Kidney tubule cell (primary cell): Measurements from ENCODE around the gene NDUFV1.
A peak's percentile ranks its signal among the peaks of the same experiment; 100 is the strongest.

Source experiments
- DNase-seq: peaks from one replicate; pipeline ENCODE4 v3.0.0-alpha.2; 2018; ENCODE audit warnings: low spot score

Gene NDUFV1

GRCh38 chr11:67640758-67641337 is 34.1 kb downstream of the NDUFV1 start:
- no peak for DNase-seq

DNA sequence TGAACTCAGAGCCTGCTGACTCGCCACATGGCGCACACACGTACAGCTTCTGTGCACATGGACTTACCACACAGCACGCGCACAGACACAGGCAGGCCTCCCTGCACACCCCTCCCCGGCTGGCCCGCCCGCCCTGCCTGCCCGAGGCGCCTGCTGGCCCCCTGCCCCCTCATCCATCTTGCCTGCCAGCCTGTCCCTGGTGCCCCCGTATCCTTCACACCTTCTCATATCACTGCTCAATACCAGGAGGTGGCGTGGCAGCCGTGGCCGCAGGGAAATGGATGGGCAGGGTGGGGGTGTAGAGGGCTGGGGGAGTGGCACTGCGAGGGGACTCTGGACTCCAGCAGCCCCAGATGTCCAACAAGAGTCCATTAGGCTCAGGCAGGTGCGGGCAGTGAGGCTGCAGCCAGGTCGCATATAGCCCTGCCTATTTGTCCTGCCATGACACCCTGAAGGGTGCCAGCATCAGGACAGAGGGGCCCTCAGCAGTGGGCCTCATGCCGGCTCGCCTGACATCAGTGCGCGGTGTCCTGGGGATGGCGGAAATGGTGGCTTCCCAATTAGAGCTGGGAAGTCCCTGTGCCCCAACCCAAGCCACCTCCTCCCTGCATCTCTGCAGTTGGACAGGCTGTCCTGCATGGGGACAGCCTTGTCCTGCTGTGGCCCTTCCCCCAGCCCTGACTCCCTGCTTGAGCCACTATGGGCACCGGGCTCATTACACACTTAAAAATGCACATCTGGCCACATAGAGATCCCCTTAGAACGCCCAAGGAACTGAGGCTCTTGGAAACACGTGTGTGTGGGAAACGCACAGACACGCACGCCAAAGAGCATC is 34.8 kb downstream of the NDUFV1 start:
- DNase-seq, result no peak

- DNase-seq, result no peak
Observed at GRCh38 chr11:67642173-67643120, 35.7 kb downstream of the NDUFV1 start.

- peak; percentile 20 for DNase-seq
Observed at GRCh38 chr11:67644042-67644441, 37.3 kb downstream of the NDUFV1 start.

DNA sequence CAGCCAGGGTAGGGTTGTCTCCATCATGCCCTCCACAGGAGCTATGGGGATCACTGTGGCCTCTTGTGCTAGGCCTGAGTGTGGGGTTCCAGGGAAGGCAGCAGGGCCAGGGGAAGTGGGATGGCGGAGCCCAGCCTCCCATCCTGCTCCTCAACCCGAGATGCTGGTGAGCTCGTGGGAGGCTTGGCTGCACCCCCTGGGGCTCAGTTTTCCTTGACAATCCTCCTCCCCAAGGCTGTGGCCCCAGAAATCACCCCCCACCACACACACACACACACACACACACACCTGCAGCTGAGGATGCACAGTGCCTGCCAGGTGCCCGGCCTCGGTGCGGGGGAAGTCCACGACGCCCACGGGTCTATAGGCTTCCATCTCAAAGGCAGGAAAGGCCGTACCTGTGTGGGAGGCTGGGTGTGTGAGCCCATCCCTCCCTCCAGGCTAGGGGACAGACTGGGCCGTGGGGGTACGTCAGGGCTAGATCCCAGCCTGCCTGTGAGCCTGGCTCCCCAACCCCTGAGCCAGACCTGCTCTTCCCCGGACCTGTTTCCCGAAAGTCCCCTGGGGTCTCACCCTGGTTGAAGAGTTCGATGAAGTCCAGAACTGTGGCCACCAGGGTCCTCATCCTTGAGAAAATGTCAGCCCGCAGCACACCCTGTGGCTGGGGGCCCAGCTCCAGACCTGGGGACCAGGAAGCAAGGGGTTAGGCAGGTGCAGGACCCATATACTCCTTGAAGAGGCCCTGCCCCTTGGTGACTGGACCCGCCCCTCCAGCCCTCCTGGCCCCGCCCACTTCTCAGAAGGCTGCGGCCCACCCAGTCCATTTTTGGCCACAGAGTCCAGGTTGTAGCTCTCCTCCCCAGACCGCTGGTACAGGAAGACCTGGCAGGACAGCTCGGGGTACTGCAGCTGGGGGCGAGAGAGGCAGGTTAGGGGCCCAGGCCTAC is 38.0 kb downstream of the NDUFV1 start:
- no peak for DNase-seq

GRCh38 chr11:67645521-67646461 is 39.1 kb downstream of the NDUFV1 start:
- no peak for DNase-seq

DNA sequence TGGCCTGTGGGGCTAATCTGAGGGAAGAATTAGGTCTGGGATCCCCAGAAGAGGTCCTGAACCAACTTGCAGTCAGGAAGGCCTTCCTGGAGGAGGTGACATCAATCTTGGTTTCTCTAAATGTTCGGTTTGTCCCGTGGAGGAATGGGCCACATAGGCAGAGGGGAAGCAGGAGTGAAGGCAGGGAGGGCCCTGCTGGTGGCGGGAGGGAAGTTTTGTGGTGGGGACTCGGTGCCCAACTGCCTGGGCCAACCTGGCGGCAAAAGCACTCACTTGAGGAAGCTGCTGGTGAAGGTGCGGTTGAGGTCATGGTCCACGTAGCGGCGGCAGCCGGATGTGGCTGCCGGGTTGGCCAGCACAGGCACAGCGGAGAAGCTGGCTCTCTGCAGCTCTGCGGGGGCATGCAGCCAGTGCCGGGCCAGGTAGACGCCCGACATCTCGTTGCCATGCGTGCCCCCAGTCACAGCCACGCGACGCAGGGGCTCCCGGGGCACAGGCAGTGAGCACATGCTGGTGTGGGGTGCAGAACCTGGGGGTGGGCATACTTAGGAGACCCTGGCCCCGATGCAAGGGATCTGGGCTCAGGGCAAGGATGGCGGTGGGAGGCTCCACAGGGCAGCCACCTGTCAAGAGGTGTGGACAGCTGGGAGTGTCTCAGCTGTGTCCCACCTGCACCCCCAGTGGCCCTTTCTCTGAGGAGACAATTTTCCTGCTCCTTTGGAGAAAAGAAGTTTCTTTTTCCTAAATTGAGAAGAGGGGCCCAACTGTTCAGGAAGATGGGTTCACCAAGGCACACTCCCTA is 40.0 kb downstream of the NDUFV1 start:
- peak; percentile 69 for DNase-seq

- DNase-seq, result no peak
Observed at GRCh38 chr11:67647471-67647870, 40.7 kb downstream of the NDUFV1 start.

- DNase-seq, result peak; percentile 25
Observed at GRCh38 chr11:67648140-67648795, 41.5 kb downstream of the NDUFV1 start.

DNA sequence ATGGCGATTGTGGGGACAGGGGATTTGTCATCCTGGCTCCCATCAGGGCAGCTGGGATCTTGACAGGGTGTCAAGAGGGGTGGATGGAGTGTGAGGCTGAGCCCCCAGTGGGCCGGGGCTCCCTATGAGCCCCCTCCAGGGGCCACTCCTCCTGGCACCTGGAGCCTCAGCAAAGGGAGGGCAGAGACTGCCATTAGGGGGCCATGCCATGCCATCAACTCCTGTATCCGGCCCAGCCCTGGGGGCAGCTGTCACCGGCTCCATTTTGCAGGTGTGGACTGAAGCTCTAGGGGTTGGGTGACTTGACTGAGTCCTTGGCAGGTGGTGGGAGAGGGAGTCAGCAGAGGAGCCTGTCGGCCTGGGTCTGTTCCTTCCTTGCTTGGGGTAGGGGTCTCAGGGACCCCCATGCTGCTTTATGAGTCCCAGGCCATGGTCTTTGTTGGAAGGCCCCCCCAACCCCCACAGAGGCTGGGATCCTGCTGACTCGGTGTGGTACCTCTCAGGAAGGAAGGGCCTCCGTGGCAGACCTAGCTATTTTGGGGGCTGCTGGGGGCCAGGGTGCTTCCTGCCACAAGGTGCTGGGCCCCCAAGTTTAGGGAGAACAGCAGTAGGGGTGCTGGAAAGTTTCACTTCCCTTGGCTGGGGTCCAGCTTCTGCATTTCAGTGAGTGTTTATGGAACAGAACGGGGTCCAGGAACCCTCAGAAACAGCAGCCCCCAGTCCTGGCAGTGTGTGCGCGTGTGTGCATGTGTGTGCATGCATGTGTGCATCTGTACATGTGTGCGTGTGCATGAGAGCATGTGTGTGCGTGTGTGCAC is 42.3 kb downstream of the NDUFV1 start:
- no peak for DNase-seq

DNA sequence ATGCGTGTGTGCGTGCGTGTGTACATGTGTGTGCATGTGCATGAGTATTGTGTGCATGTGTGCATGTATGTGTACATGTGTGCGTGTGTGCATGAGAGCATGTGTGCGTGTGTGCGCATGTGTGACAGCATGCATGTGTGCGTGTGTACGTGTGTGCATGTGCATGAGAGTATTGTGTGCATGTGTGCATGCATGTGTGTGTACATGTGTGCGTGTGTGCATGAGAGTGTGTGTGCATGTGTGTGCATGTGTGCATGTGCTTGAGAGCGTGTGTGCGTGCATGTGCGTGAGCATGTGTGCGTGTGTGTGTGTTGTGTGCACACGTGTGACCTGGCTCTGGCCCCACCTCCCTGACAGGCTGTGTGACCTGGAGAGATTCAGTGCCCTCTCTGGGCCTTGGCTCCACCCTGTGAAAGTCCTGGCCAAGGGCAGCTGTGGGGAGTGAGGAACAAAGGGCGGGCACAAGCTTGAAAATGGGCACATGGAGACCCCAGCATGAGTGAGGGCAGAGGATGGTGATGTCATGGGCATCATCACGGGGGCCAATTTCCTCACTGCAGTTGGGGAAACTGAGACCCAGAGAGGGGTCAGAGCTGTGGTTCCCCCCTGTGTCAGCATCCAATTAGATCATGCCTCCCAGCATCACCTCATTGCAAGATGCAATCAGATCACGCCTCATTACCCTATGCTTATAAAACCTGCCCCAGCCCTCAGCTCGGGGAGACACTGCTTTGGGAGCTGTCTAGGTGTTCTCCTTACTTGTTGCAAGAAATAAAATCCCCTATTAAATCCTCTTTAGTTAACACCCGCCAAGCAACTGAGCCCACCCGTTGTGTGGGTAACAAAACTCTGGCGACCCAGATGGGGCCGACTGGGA is 43.1 kb downstream of the NDUFV1 start:
- DNase-seq, result peak; percentile 20

DNA sequence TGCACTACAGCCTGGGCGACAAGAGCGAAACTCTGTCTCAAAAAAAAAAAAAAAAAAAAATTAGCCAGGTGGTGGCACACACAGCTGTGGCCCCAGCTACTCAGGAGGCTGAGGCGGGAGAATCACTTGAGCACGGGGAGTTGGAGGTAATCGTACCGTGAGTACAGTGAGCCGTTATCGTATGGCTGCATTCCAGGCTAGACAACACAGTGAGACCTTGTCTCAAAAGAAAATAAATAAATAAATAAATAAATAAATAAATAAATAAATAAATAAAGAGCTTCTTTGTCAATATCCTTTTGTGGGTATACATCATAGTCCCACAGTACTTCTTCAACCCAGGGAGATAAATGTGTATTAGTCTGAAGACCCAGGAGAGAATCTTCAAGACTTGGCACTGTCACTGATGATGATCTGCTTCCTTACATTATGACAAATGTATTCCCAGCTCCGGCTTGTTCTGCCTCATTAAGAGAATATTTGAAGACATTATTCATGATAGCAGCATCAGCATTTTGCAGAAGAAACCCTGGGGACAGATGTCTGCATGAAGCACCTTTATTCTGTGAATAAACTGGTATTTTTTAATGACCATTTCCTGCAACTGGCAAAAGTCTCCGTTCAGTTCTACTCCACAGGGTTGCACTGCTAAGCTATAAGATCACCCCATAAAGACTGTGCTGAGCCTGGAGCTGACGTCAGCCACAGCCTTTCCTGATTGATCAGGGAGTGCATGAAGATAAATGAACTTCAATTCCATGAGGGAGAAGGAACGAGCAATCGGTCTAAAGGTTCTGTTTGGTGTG is 45.4 kb downstream of the NDUFV1 start:
- no peak for DNase-seq

GRCh38 chr11:67652965-67653845 is 46.5 kb downstream of the NDUFV1 start:
- DNase-seq, result no peak

DNA sequence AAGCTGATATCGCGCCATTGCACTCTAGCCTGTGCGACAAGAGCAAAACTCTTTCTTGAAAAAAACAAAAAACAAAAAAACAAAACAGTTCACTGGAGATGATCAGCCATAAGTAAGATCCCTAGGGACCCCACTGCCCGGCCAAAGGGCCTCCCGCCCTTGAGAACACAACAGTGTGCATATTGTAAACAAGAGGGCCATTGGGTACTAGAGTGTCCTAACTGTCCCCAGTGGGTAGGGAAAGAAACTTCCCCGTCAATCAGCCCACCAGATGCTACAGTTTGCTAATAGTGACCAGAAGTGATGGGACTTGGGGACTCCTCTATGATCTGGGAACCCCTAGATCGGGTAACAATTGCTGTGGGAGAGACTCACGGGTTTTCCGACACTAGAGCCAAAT is 47.5 kb downstream of the NDUFV1 start:
- no peak for DNase-seq

GRCh38 chr11:67656278-67656922 is 49.7 kb downstream of the NDUFV1 start:
- DNase-seq, result peak; percentile 11
